H9 (cell line): ENCODE data around the gene ZNF544. TPM values are rescaled to one million over a fixed set of nuclear protein-coding genes. Genes with fewer than 3 reads are reported as not detected.

Experiments
- DNase-seq: peaks from one replicate; pipeline ENCODE4 v3.0.0-alpha.2; 2017
- H2AFZ ChIP-seq: one replicate; pipeline ENCODE4 v1.6.1; 2013; ENCODE audit warnings: mild to moderate bottlenecking, low read length, control low read depth, moderate library complexity
- H2AK5ac ChIP-seq: 2 replicates; pipeline ENCODE4 v1.6.1; 2013; ENCODE audit warnings: low read length, control low read depth, mixed read lengths; ENCODE audit not compliant: insufficient read length
- H2BK120ac ChIP-seq: one replicate; pipeline ENCODE4 v1.6.1; 2013; ENCODE audit warnings: low read depth, mild to moderate bottlenecking, low read length, control low read depth, inconsistent platforms; ENCODE audit not compliant: poor library complexity, severe bottlenecking
- H2BK12ac ChIP-seq: 2 replicates; pipeline ENCODE4 v1.6.1; 2013; ENCODE audit warnings: low read length, control low read depth, mixed read lengths, low read depth; ENCODE audit not compliant: insufficient read length
- H2BK15ac ChIP-seq: 2 replicates; pipeline ENCODE4 v1.6.1; 2013; ENCODE audit warnings: low read depth, low read length, control low read depth
- H2BK20ac ChIP-seq: one replicate; pipeline ENCODE4 v1.6.1; 2013; ENCODE audit warnings: low read depth, mild to moderate bottlenecking, low read length, control low read depth, inconsistent platforms; ENCODE audit not compliant: poor library complexity, severe bottlenecking
- H2BK5ac ChIP-seq: 2 replicates; pipeline ENCODE4 v1.6.1; 2013; ENCODE audit warnings: low read length, control low read depth, mixed read lengths; ENCODE audit not compliant: insufficient read length
- H3K14ac ChIP-seq: 2 replicates; pipeline ENCODE4 v1.6.1; 2013; ENCODE audit warnings: low read length, control low read depth; ENCODE audit not compliant: insufficient read depth
- H3K18ac ChIP-seq: 2 replicates; pipeline ENCODE4 v1.6.1; 2013; ENCODE audit warnings: low read depth, mild to moderate bottlenecking, mixed read lengths, low read length, control low read depth; ENCODE audit not compliant: insufficient read length
- H3K23ac ChIP-seq: 2 replicates; pipeline ENCODE4 v1.6.1; 2013; ENCODE audit warnings: low read length, control low read depth, mixed read lengths, low read depth; ENCODE audit not compliant: insufficient read length
- H3K23me2 ChIP-seq: 2 replicates; pipeline ENCODE4 v1.6.1; 2013; ENCODE audit warnings: low read depth, mild to moderate bottlenecking, mixed read lengths, low read length, control low read depth; ENCODE audit not compliant: insufficient read length, poor library complexity, severe bottlenecking
- H3K27ac ChIP-seq: 2 replicates; pipeline ENCODE4 v1.5.1; 2013; ENCODE audit warnings: low read length, control low read depth, mixed read lengths, low read depth; ENCODE audit not compliant: insufficient read length
- H3K27me3 ChIP-seq: 2 replicates; pipeline ENCODE4 v1.6.1; 2013; ENCODE audit warnings: low read length, control low read depth, inconsistent platforms; ENCODE audit not compliant: insufficient read depth
- H3K4ac ChIP-seq: 2 replicates; pipeline ENCODE4 v1.6.1; 2013; ENCODE audit warnings: low read depth, mild to moderate bottlenecking, control low read depth, inconsistent platforms, low read length, moderate library complexity
- H3K4me1 ChIP-seq: 2 replicates; pipeline ENCODE4 v1.6.1; 2013; ENCODE audit warnings: low read length, control low read depth, inconsistent platforms; ENCODE audit not compliant: insufficient read depth
- H3K4me2 ChIP-seq: 2 replicates; pipeline ENCODE4 v1.6.1; 2013; ENCODE audit warnings: low read length, control low read depth, mixed read lengths; ENCODE audit not compliant: insufficient read length, insufficient read depth
- H3K56ac ChIP-seq: 2 replicates; pipeline ENCODE4 v1.6.1; 2013; ENCODE audit warnings: low read depth, mild to moderate bottlenecking, mixed read lengths, low read length, control low read depth; ENCODE audit not compliant: insufficient read length
- H3K79me1 ChIP-seq: 2 replicates; pipeline ENCODE4 v1.6.1; 2013; ENCODE audit warnings: low read depth, mild to moderate bottlenecking, moderate library complexity, low read length, control low read depth, inconsistent platforms; ENCODE audit not compliant: insufficient read depth, poor library complexity, severe bottlenecking
- H3K79me2 ChIP-seq: 2 replicates; pipeline ENCODE4 v1.6.1; 2013; ENCODE audit warnings: low read length, control low read depth, inconsistent platforms; ENCODE audit not compliant: insufficient read depth
- H3K9ac ChIP-seq: 2 replicates; pipeline ENCODE4 v1.6.1; 2013; ENCODE audit warnings: low read length, control low read depth, mixed read lengths; ENCODE audit not compliant: insufficient read length; ENCODE audit errors: extremely low read depth
- H3K9me3 ChIP-seq: one replicate; pipeline ENCODE4 v1.6.1; 2013; ENCODE audit warnings: low read depth, low read length, inconsistent platforms; ENCODE audit not compliant: control insufficient read depth
- H3T11ph ChIP-seq: one replicate; pipeline ENCODE4 v1.6.1; 2013; ENCODE audit warnings: mild to moderate bottlenecking, low read length, control low read depth, inconsistent platforms
- H4K20me1 ChIP-seq: one replicate; pipeline ENCODE4 v1.6.1; 2013; ENCODE audit not compliant: control insufficient read depth, insufficient read length, insufficient read depth
- H4K5ac ChIP-seq: 2 replicates; pipeline ENCODE4 v1.6.1; 2013; ENCODE audit warnings: low read depth, mild to moderate bottlenecking, mixed read lengths, low read length, control low read depth; ENCODE audit not compliant: insufficient read length
- H4K8ac ChIP-seq: replicated peaks from 2 replicates; pipeline ENCODE4 v1.6.1; 2013; ENCODE audit warnings: low read length, control low read depth, mixed read lengths, low read depth; ENCODE audit not compliant: insufficient read length
- H4K91ac ChIP-seq: 2 replicates; pipeline ENCODE4 v1.6.1; 2013; ENCODE audit warnings: low read depth, mild to moderate bottlenecking, moderate library complexity, mixed read lengths, low read length, control low read depth; ENCODE audit not compliant: insufficient read length
- H3K27ac Mint-ChIP-seq, 3 experiments: 2 replicates in 2 of 3; 3 replicates in 1 of 3; pipeline ENCODE4 v1.8.0; 2020 to 2021; ENCODE audit warnings: mixed read lengths in 3 of 3, mild to moderate bottlenecking in 1 of 3, moderate library complexity in 1 of 3
- H3K27me3 Mint-ChIP-seq: 2 replicates; pipeline ENCODE4 v1.8.0; 2021; ENCODE audit warnings: low read depth, mild to moderate bottlenecking, moderate library complexity, mixed read lengths
- H3K36me3 Mint-ChIP-seq, 3 experiments: 2 replicates in 2 of 3; 3 replicates in 1 of 3; pipeline ENCODE4 v1.8.0; 2020 to 2021; ENCODE audit warnings: low read depth in 3 of 3, mixed read lengths in 3 of 3; ENCODE audit not compliant: insufficient read depth in 1 of 3
- H3K4me1 Mint-ChIP-seq, 2 experiments: 2 replicates each; pipeline ENCODE4 v1.8.0; 2020; ENCODE audit warnings: mixed read lengths in 2 of 2
- H3K4me3 Mint-ChIP-seq, 2 experiments: 2 replicates in 1 of 2; 3 replicates in 1 of 2; pipeline ENCODE4 v1.8.0; 2020 to 2021; ENCODE audit warnings: mild to moderate bottlenecking in 2 of 2, mixed read lengths in 2 of 2, moderate library complexity in 1 of 2
- H3K9me3 Mint-ChIP-seq, 2 experiments: 2 replicates in 1 of 2; 3 replicates in 1 of 2; pipeline ENCODE4 v1.8.0; 2020; ENCODE audit warnings: mild to moderate bottlenecking in 2 of 2, mixed read lengths in 2 of 2, moderate library complexity in 1 of 2
- WGBS: extraction: QIAGEN DNeasy Blood & Tissue Kit; methylation state at CpG from one replicate; pipeline ENCODE4 v1.1.7; 2013; ENCODE audit warnings: missing lambda C conversion rate, low lambda C conversion rate, mixed read lengths; ENCODE audit not compliant: insufficient read length; ENCODE audit errors: extremely low coverage; 5-methylcytosine and 5-hydroxymethylcytosine counted together
- total RNA-seq: library from RNA; stranded (reverse); gene quantifications from 2 replicates; pipeline ENCODE4 v1.2.1, GENCODE V29; 2021
- TF ChIP-seq, protein P1 (sequence below): fragments of 200-600 bp; sonication (generic); conservative IDR thresholded peaks from 3 replicates; pipeline ENCODE4 v1.8.0; 2021; ENCODE audit warnings: antibody characterized with exemption, mild to moderate bottlenecking

Gene ZNF544
- total RNA-seq, 1 experiment from 2014 or later, result 97.2 TPM

DNA sequence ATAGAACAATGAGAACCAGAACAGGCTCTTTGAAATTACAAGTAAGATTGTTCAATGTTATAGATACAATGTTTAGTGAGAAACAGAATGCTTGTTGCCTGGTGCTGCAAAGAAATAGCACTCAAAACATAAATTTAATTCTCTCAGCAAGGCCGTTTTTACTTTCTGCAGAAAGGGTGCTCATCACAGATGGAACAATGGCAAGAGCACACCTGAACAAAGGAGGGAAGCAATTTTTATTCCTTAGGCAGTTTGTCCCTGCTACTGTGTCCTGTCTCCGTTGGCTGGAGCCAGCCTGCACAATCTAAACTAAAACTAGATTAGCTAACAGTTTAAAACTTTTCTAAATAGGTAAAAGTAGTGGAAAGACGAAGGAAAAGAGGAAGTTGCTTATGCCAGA, 39.6 kb downstream of the ZNF544 start:
- WGBS, result no CpG with 5 or more reads among the region's 3 CpGs
- Histone ChIP-seq H3K23me2 (no peaks in the 10 kb centered on the region), H3K4me2 (no peak overlapping the region), H3K79me1 (no peaks in the 10 kb centered on the region), H2AK5ac (no peak overlapping the region), H4K20me1 (no peaks in the 10 kb centered on the region), H2BK120ac (no peak overlapping the region), H2AFZ (no peak overlapping the region), H4K5ac (no peak overlapping the region), H3K27ac (no peak overlapping the region), H4K91ac (no peak overlapping the region), H3K4me1 (no peaks in the 10 kb centered on the region), H2BK5ac (no peak overlapping the region), H3K18ac (no peak overlapping the region), H4K8ac (no peak overlapping the region), H2BK15ac (no peak overlapping the region), H3K56ac (no peak overlapping the region), H3K9ac (no peak overlapping the region), H3K27me3 (no peaks in the 10 kb centered on the region), H3K9me3 (peaks cover 43% of the 10 kb centered on the region), H3K14ac (no peak overlapping the region), H2BK20ac (no peak overlapping the region), H3K4ac (no peak overlapping the region), H3T11ph (no peak overlapping the region), H3K79me2 (no peaks in the 10 kb centered on the region), H3K23ac (no peak overlapping the region), H2BK12ac (no peak overlapping the region)
- H3K27me3 Mint-ChIP-seq, result peaks cover 10% of the 10 kb centered on the region
- H3K36me3 Mint-ChIP-seq, result peaks cover 79 to 83% (median 83%) of the 10 kb centered on the region in 3 experiments
- H3K27ac Mint-ChIP-seq, result no peak overlapping the region
- peaks cover 83 to 84% of the 10 kb centered on the region in 2 experiments for H3K9me3 Mint-ChIP-seq
- no peaks in the 10 kb centered on the region for H3K4me1 Mint-ChIP-seq
- H3K4me3 Mint-ChIP-seq, result no peak overlapping the region
- no peak for DNase-seq
- TF ChIP-seq, protein P1, sequence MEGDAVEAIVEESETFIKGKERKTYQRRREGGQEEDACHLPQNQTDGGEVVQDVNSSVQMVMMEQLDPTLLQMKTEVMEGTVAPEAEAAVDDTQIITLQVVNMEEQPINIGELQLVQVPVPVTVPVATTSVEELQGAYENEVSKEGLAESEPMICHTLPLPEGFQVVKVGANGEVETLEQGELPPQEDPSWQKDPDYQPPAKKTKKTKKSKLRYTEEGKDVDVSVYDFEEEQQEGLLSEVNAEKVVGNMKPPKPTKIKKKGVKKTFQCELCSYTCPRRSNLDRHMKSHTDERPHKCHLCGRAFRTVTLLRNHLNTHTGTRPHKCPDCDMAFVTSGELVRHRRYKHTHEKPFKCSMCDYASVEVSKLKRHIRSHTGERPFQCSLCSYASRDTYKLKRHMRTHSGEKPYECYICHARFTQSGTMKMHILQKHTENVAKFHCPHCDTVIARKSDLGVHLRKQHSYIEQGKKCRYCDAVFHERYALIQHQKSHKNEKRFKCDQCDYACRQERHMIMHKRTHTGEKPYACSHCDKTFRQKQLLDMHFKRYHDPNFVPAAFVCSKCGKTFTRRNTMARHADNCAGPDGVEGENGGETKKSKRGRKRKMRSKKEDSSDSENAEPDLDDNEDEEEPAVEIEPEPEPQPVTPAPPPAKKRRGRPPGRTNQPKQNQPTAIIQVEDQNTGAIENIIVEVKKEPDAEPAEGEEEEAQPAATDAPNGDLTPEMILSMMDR, result no peak
